ENCODE measurements around the gene CCR7. TPM values are rescaled to one million over a fixed set of nuclear protein-coding genes. Genes with fewer than 3 reads are reported as not detected.
"Not testable (repeated sequence)": the region's sequence is repeated elsewhere in the genome, so short reads cannot be mapped to it uniquely, and the experiment has no call there.

Gene CCR7
- total RNA-seq, 3 donors from 2014 or later, result 0.16 to 1.0 (median 0.33) TPM

DNA sequence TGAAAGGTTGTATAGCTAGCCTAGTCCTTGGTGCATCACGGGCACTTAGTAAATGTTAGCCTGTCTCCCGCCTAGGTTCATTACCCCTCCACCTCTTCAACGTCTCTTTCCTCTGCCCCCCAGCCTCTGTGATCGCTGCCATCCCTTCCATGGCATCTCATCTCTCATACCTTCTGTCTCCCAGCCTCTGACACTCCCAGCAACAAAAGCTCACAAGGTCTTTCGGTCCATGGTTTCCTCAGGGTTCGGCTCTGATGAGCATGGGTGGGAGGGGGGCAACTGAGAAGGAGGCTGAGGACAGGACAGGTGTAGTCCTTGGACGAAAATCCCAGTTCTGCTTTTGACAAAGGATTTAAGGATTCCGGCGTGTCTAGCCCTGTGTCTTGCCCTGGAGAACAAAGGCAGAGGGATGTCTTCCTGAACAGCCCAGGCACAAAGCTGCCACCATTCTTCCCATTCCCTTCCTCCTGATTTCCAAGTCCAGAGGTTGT lies 16.7 kb downstream of the CCR7 start:
- no peaks in the 10 kb centered on the region for H3K36me3 ChIP-seq
- DNase-seq (ENCODE audit: low spot score in 2 of 2), result peak; percentile 15 to 45
- TF ChIP-seq, protein P1, sequence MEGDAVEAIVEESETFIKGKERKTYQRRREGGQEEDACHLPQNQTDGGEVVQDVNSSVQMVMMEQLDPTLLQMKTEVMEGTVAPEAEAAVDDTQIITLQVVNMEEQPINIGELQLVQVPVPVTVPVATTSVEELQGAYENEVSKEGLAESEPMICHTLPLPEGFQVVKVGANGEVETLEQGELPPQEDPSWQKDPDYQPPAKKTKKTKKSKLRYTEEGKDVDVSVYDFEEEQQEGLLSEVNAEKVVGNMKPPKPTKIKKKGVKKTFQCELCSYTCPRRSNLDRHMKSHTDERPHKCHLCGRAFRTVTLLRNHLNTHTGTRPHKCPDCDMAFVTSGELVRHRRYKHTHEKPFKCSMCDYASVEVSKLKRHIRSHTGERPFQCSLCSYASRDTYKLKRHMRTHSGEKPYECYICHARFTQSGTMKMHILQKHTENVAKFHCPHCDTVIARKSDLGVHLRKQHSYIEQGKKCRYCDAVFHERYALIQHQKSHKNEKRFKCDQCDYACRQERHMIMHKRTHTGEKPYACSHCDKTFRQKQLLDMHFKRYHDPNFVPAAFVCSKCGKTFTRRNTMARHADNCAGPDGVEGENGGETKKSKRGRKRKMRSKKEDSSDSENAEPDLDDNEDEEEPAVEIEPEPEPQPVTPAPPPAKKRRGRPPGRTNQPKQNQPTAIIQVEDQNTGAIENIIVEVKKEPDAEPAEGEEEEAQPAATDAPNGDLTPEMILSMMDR (IDR thresholded peaks at IDR 0.05), result no peak
- TF ChIP-seq POLR2A (IDR thresholded peaks at IDR 0.05) (no peak), POLR2AphosphoS5 (IDR thresholded peaks at IDR 0.05) (no peak)
- no peaks in the 10 kb centered on the region for H3K9me3 ChIP-seq
- peaks cover 50 to 54% of the 10 kb centered on the region in 2 donors for H3K4me1 ChIP-seq
- no peaks in the 10 kb centered on the region for H3K27me3 ChIP-seq
- H3K27ac ChIP-seq, result peak overlapping the region; percentile 97
- intact Hi-C loops (cut with DNase I; ENCODE audit: low total_unique reads), result no loop called here
- H3K4me3 ChIP-seq, result peak overlapping the region in 1 of 3 donors; percentile 15

DNA sequence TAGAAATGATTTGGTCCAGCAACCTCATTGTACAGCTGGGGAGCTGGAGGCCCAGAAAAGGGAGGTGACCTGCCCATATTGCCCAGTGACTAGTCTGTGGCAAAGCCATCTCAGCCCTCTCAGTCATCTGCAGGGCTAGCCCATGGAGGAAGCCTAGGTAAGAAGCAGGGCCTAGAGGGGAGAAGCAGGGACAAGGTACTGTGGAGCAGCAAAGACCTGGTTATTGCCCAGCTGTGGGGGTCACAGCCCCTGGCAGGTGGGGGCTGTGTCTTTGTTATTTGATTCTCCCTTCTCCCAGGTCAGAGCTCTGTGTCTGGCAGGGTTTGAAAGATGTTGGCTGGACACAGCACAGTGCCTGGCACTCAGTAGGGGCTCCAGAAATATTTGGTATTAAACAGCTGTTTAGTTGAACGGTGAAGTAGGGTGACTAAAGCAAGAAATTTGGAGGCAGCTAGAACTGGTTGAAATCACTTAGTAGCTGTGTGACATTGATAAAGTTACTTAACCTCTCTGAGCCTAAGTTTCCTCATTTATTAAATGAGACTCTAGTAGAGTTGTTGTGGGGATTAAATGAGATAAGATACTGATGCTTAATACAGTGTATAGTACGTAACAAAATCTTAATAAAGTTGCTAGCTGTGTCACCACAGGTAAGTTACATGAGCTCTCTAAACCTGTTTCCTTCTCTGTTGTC lies 17.3 kb downstream of the CCR7 start:
- peak overlapping the region; percentile 97 for H3K27ac ChIP-seq
- DNase-seq (ENCODE audit: low spot score in 2 of 2), result no peak
- H3K27me3 ChIP-seq, result no peaks in the 10 kb centered on the region
- H3K4me3 ChIP-seq, result no peak overlapping the region
- intact Hi-C loops (cut with DNase I; ENCODE audit: low total_unique reads), result no loop called here
- TF ChIP-seq, protein P1 (IDR thresholded peaks at IDR 0.05), result no peak
- TF ChIP-seq POLR2A (IDR thresholded peaks at IDR 0.05), result no peak
- TF ChIP-seq POLR2AphosphoS5 (IDR thresholded peaks at IDR 0.05), result no peak
- no peaks in the 10 kb centered on the region for H3K9me3 ChIP-seq
- H3K4me1 ChIP-seq, result peaks cover 45 to 54% of the 10 kb centered on the region in 2 donors
- H3K36me3 ChIP-seq, result no peaks in the 10 kb centered on the region

DNA sequence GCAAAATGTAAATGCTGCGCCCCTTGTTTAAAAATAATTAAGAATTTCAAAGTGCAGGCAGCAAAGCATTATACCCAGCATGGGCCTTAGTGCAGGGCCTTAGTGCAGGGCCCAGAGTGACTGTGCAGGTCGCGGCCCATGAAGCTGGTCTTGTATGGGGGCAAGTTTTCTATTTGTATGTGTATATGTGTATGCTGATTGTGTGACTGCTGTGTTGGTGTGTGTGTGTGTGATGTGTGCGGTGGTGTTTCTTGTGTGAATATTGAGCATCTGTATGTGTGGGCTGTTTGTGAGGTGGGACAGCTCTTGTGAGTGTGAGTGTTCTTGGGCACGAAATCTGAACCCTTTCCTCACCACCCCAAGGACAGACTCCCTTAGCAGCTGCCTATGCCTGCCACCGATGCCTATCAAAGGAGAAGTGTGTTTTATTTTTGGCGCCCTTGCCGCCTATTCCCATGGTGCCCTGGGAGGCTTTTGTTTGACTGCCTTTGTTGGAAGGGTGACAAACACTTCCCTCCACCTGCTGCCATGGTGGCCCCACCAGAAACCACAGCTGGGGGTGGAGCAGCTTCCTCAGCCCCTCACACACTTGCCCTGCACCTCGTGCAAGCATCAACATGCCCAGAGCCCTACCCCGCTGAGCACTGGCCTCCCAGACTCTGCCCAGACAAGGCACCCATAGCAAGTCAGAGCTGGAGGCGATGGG lies 18.0 kb downstream of the CCR7 start:
- H3K27ac ChIP-seq, result peak overlapping the region; percentile 97
- DNase-seq (ENCODE audit: low spot score in 2 of 2), result peak in 1 of 2 donors; percentile 88
- H3K36me3 ChIP-seq, result no peaks in the 10 kb centered on the region
- no peaks in the 10 kb centered on the region for H3K9me3 ChIP-seq
- TF ChIP-seq POLR2A (IDR thresholded peaks at IDR 0.05) (no peak), POLR2AphosphoS5 (IDR thresholded peaks at IDR 0.05) (no peak)
- TF ChIP-seq, protein P1 (IDR thresholded peaks at IDR 0.05), result no peak
- H3K27me3 ChIP-seq, result no peaks in the 10 kb centered on the region
- intact Hi-C loops (cut with DNase I; ENCODE audit: low total_unique reads), result no loop called here
- peaks cover 44 to 54% of the 10 kb centered on the region in 2 donors for H3K4me1 ChIP-seq
- no peak overlapping the region for H3K4me3 ChIP-seq

DNA sequence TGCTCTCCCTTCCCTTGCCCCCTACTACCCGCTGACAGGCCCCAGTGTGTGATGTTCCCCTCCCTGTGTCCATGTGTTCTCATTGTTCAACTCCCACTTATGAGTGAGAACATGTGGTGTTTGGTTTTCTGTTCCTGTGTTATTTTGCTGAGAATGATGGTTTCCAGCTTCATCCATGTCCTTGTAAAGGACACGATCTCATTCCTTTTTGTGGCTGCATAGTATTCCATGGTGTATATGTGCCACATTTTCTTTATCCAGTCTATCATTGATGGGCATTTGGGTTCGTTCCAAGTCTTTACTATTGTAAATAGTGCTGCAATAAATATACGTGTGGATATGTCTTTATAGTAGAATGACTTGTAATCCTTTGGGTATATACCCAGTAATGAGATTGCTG lies 18.8 kb downstream of the CCR7 start:
- H3K36me3 ChIP-seq; DNase-seq (ENCODE audit: low spot score in 2 of 2); intact Hi-C loops (cut with DNase I; ENCODE audit: low total_unique reads); H3K9me3 ChIP-seq; H3K4me3 ChIP-seq; H3K27me3 ChIP-seq: not testable (repeated sequence)
- peaks cover 44 to 54% of the 10 kb centered on the region in 2 donors for H3K4me1 ChIP-seq
- peak overlapping the region in 1 of 2 donors; percentile 97 for H3K27ac ChIP-seq

DNA sequence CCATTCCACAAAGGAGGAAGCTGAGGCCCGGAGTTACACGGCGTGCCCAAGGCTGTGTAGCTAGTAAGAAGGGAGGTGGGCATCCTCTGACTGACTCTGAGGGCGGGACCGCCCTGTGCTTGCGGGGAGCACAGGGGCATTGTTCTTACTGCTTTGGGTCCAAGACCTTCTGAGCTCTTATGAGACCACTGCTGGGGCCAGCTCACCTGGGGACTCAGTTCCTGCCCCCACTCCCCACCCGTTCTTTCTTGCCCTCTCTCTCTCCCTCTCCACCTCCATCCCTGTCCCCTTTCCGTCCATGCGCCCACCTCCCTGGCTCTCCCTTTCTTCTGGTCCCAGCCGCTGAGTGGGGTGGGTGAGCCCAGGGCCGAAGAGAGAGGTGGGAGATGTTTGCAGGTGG lies 19.6 kb downstream of the CCR7 start:
- H3K36me3 ChIP-seq, result no peaks in the 10 kb centered on the region
- peak overlapping the region; percentile 58 to 65 for H3K27ac ChIP-seq
- peak; percentile 15 to 42 for DNase-seq (ENCODE audit: low spot score in 2 of 2)
- H3K4me3 ChIP-seq, result no peak overlapping the region
- TF ChIP-seq POLR2A (IDR thresholded peaks at IDR 0.05) (no peak), POLR2AphosphoS5 (IDR thresholded peaks at IDR 0.05) (no peak)
- TF ChIP-seq, protein P1 (IDR thresholded peaks at IDR 0.05), result no peak
- H3K27me3 ChIP-seq, result no peaks in the 10 kb centered on the region
- intact Hi-C loops (cut with DNase I; ENCODE audit: low total_unique reads), result no loop called here
- H3K9me3 ChIP-seq, result no peaks in the 10 kb centered on the region
- peaks cover 44 to 59% of the 10 kb centered on the region in 2 donors for H3K4me1 ChIP-seq
